ENCODE measurements around the gene FBXL20. TPM values are rescaled to one million over a fixed set of nuclear protein-coding genes. Genes with fewer than 3 reads are reported as not detected.

FBXL20 gene
- total and polyA plus RNA-seq, 2 of the 8 experiments (the other 6 are each of a cell fraction or from before 2014, with no cell fraction given): 5.5 to 11.0 TPM

DNA sequence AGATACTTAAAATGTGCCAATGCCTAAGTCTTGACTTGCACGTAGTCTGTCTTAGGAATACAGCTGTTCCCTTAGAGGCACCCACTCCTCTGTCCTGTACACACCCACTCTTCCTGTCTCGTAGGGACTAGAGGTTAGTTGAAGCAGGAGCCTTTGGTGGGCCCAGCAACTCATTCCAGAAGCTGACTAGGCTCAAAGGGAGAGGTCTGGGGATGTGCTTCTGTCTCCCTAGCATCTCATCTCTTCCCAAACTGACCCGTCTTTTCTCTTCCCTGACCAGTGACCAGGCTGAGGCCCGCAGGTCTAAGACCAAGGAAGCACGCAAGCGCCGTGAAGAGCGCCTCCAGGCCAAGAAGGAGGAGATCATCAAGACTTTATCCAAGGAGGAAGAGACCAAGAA is 197.2 kb downstream of the FBXL20 start:
- FAIRE-seq: no peak
- H2BK15ac ChIP-seq (ENCODE audit: low read length): no peak overlapping the region
- H3K27ac ChIP-seq (ENCODE audit: low read depth, low read length): no peak overlapping the region
- H4K20me1 ChIP-seq (replicated peaks in 1 of 2; ENCODE audit: control insufficient read depth in 1 of 2, insufficient read depth in 2 of 2, low read length in 2 of 2): peaks cover 3 to 5% of the 10 kb centered on the region in 2 experiments
- no peak overlapping the region for H2BK5ac ChIP-seq (ENCODE audit: low read depth, low read length)
- CTCF ChIA-PET (ENCODE audit: partially characterized antibody): interaction anchor here (2.0 to 24.1 kb wide), 3 partner anchors 9 to 35 kb away, joined by 7 to 982 read pairs (median 11); no protein-coding TSS in a partner anchor
- no peak overlapping the region for H3K4me3 ChIP-seq (ENCODE audit: extremely low read depth in 1 of 4, insufficient read depth in 2 of 4, low read depth in 3 of 4, low read length in 4 of 4)
- H3K23ac ChIP-seq (ENCODE audit: insufficient read length): no peak overlapping the region
- no peak overlapping the region for H4K5ac ChIP-seq (ENCODE audit: insufficient read length, low read depth, low read length)
- H2AK5ac ChIP-seq (ENCODE audit: low read depth, low read length): no peak overlapping the region
- no peak overlapping the region for H3K56ac ChIP-seq (replicated peaks; ENCODE audit: insufficient read length, low read depth, low read length)
- no peak overlapping the region for H3K9ac ChIP-seq (replicated peaks in 1 of 4; ENCODE audit: extremely low read depth in 1 of 4, low read depth in 3 of 4, low read length in 3 of 4)
- H2AFZ ChIP-seq (ENCODE audit: low read length): no peak overlapping the region
- no peak overlapping the region for H2BK12ac ChIP-seq (ENCODE audit: low read depth, low read length)
- H3K18ac ChIP-seq (ENCODE audit: extremely low read depth, low read length): no peak overlapping the region
- no peak overlapping the region for H4K91ac ChIP-seq (replicated peaks; ENCODE audit: insufficient read length, low read length)
- H3K23me2 ChIP-seq (ENCODE audit: low read depth, low read length): peaks cover 5% of the 10 kb centered on the region
- no peak overlapping the region for H3K4ac ChIP-seq (replicated peaks; ENCODE audit: insufficient read length, low read depth, low read length)
- H3K27me3 ChIP-seq (replicated peaks in 1 of 4; ENCODE audit: control insufficient read depth in 3 of 4, extremely low read depth in 1 of 4, insufficient read depth in 3 of 4, low read length in 3 of 4): no peaks in the 10 kb centered on the region; a peak in 1 of 7 replicates
- WGBS, 2 experiments (ENCODE audit: extremely low coverage in 1 of 2, insufficient coverage in 1 of 2, insufficient read length in 1 of 2, insufficient replicate concordance in 2 of 2, low coverage in 1 of 2, low lambda C conversion rate in 2 of 2, missing lambda C conversion rate in 1 of 2): 90% methylated on average over 8 of the region's 8 CpGs; no CpG with 5 or more reads in 1 of the 2 experiments
- H3K9me3 ChIP-seq (ENCODE audit: insufficient read depth in 2 of 2, low read depth in 1 of 2, low read length in 1 of 2): no peaks in the 10 kb centered on the region
- no peak overlapping the region for H3K4me2 ChIP-seq (ENCODE audit: insufficient read depth in 1 of 2, low read depth in 2 of 2, low read length in 2 of 2)
- no peak for DNase-seq (ENCODE audit: low read depth in 1 of 2, low spot score in 2 of 2)
- H3K36me3 ChIP-seq (ENCODE audit: control insufficient read depth in 2 of 4, insufficient read depth in 4 of 4, low read length in 3 of 4): peaks cover 30 to 44% (median 38%) of the 10 kb centered on the region in 4 experiments
- peaks cover 2% of the 10 kb centered on the region; the same call in 1 of the 2 replicates for H3K79me1 ChIP-seq (ENCODE audit: low read depth, low read length)
- no peak overlapping the region for H2BK120ac ChIP-seq (replicated peaks; ENCODE audit: low read depth, low read length)
- H2BK20ac ChIP-seq (ENCODE audit: low read length): no peak overlapping the region
- peaks cover 3 to 13% (median 11%) of the 10 kb centered on the region in 4 experiments for H3K4me1 ChIP-seq (replicated peaks in 1 of 4; ENCODE audit: control insufficient read depth in 3 of 4, insufficient read depth in 4 of 4, low read length in 3 of 4)
- POLR2A ChIA-PET (ENCODE audit: partially characterized antibody): interaction anchor here (0.6 to 9.5 kb wide), 16 partner anchors 8 to 261 kb away, joined by 3 to 113 read pairs (median 7); partner anchors contain the start of gene STAC2
- H3K14ac ChIP-seq (ENCODE audit: insufficient read length): no peak overlapping the region
- H3K79me2 ChIP-seq (ENCODE audit: control insufficient read depth in 1 of 2, insufficient read depth in 2 of 2, low read length in 2 of 2): peaks cover 7 to 26% of the 10 kb centered on the region in 2 experiments
- H4K8ac ChIP-seq (ENCODE audit: extremely low read depth, insufficient read depth, low read length): no peak overlapping the region
- 0 out of 2 replicates have a peak, but pooled peaks have one; percentile 67 for TF ChIP-seq POLR2AphosphoS5 (IDR thresholded peaks at IDR 0.05; ENCODE audit: low read depth, low read length)
- TF ChIP-seq RBBP5 (IDR thresholded peaks at IDR 0.05; ENCODE audit: borderline replicate concordance, low read depth, low read length): no peak
- no peak for TF ChIP-seq GTF2F1 (IDR thresholded peaks at IDR 0.05; ENCODE audit: borderline replicate concordance, low read depth, low read length)
- TF ChIP-seq ASH2L (IDR thresholded peaks at IDR 0.05; ENCODE audit: low read length): no peak

Measured in H1 (cell line).